K562 (cell line): ENCODE measurements around the gene TMPRSS11B. TPM values are rescaled to one million over a fixed set of nuclear protein-coding genes. Genes with fewer than 3 reads are reported as not detected.

Experiments used
- ATAC-seq: fragments of 200-7000 bp; cut with Tn5 transposase; 3 replicates; pipeline ENCODE4 v1.9.1; 2020; ENCODE audit warnings: moderate library complexity
- BruUV-seq: library from RNA; stranded (reverse); fragments of 400-500 nt; replicated peaks from 2 replicates; lab custom pipeline; 2021; lab: Mats Ljungman, UMichigan
- CTCF ChIA-PET: fragments of 300-600 bp; formaldehyde crosslinking; extraction: SDS; loops from one replicate; lab custom pipeline; 2021; ENCODE audit warnings: low intra/inter-chr PET ratio; lab: Yijun Ruan, JAX
- POLR2A ChIA-PET: fragments of 300-600, 350-650 bp; sonication (Branson Sonifier 250); formaldehyde crosslinking; extraction: SDS; loops from one replicate; lab custom pipeline; 2021; ENCODE audit warnings: antibody characterized with exemption, inconsistent platforms; lab: Yijun Ruan, JAX
- DNase-seq, 4 experiments: peaks; one replicate each; pipeline versions ENCODE4 v3.0.0 to v3.0.0-alpha.2; 2011 to 2018; ENCODE audit warnings: low spot score in 3 of 4, mixed read lengths in 3 of 4; ENCODE audit errors: extremely low read depth in 1 of 4
- FAIRE-seq: peaks from 2 replicates; lab custom pipeline; 2011; peaks lifted over from hg19 to GRCh38; lab: Jason Lieb, UNC
- H2AFZ ChIP-seq: 2 replicates; pipeline ENCODE4 v1.6.0; 2011; ENCODE audit warnings: low read depth, low read length, control low read depth, inconsistent platforms
- H3K27ac ChIP-seq: fragments of 200-600 bp; 3 replicates; pipeline ENCODE4 v1.8.0; 2011; ENCODE audit warnings: low read depth, mild to moderate bottlenecking, control low read depth, inconsistent platforms, low read length, moderate library complexity, mixed read lengths; ENCODE audit errors: extremely low read depth
- H3K27me3 ChIP-seq, 2 experiments: fragments of 300-600 bp in 1 of 2; 2 replicates in 1 of 2; 3 replicates in 1 of 2; pipeline versions ENCODE4 v1.6.0 to v1.8.0; 2011; ENCODE audit warnings: inconsistent platforms in 2 of 2, low read length in 2 of 2, mild to moderate bottlenecking in 1 of 2, mixed read lengths in 1 of 2, moderate library complexity in 1 of 2; ENCODE audit not compliant: control insufficient read depth in 2 of 2, insufficient read depth in 2 of 2
- H3K36me3 ChIP-seq: fragments of 300-600 bp; 3 replicates; pipeline ENCODE4 v1.8.0; 2011; ENCODE audit warnings: mild to moderate bottlenecking, low read length, inconsistent platforms; ENCODE audit not compliant: control insufficient read depth, insufficient read depth
- H3K4me1 ChIP-seq, 2 experiments: fragments of 200-600 bp in 1 of 2; replicated peaks in 1 of 2; 2 replicates in 1 of 2; 3 replicates in 1 of 2; pipeline versions ENCODE4 v1.5.1 to v1.8.0; 2011; ENCODE audit warnings: inconsistent platforms in 2 of 2, low read length in 2 of 2, mild to moderate bottlenecking in 1 of 2, mixed read lengths in 1 of 2, moderate library complexity in 1 of 2; ENCODE audit not compliant: control insufficient read depth in 2 of 2, insufficient read depth in 2 of 2
- H3K4me2 ChIP-seq: 2 replicates; pipeline ENCODE4 v1.6.1; 2011; ENCODE audit warnings: low read length, control low read depth, inconsistent platforms, mixed read lengths; ENCODE audit not compliant: insufficient read depth
- H3K4me3 ChIP-seq: fragments of 200-600 bp; sonication (generic), shearing (Covaris generic); 2 replicates; pipeline ENCODE4 v1.5.1; 2016; ENCODE audit warnings: control low read depth, inconsistent platforms
- H3K79me2 ChIP-seq: fragments of 200-600 bp; 3 replicates; pipeline ENCODE4 v1.8.0; 2011; ENCODE audit warnings: low read length, inconsistent platforms; ENCODE audit not compliant: control insufficient read depth, insufficient read depth
- H3K9ac ChIP-seq, 2 experiments: 2 replicates each; pipeline versions ENCODE4 v1.6.0 to v1.6.1; 2011; ENCODE audit warnings: low read depth in 2 of 2, low read length in 2 of 2, control low read depth in 1 of 2, inconsistent platforms in 1 of 2, mild to moderate bottlenecking in 1 of 2, mixed read lengths in 1 of 2; ENCODE audit not compliant: insufficient read depth in 1 of 2
- H3K9me1 ChIP-seq: one replicate; pipeline ENCODE4 v1.6.0; 2011; ENCODE audit warnings: inconsistent platforms, mild to moderate bottlenecking, low read length, moderate library complexity; ENCODE audit not compliant: control insufficient read depth, insufficient read depth
- H3K9me3 ChIP-seq: replicated peaks from 2 replicates; pipeline ENCODE4 v1.5.1; 2011; ENCODE audit warnings: low read depth, low read length, inconsistent platforms; ENCODE audit not compliant: control insufficient read depth, insufficient read depth
- H4K20me1 ChIP-seq: replicated peaks from 2 replicates; pipeline ENCODE4 v1.6.1; 2011; ENCODE audit warnings: low read length, inconsistent platforms, mixed read lengths; ENCODE audit not compliant: control insufficient read depth, insufficient read depth
- HNRNPH1 ChIP-seq: fragments of 200-400 bp; formaldehyde crosslinking; optimal IDR thresholded peaks from 2 replicates; pipeline ENCODE3; 2017; ENCODE audit warnings: low read depth, mild to moderate bottlenecking, low read length, moderate library complexity
- MTA1 ChIP-seq: fragments of 450-650 bp; IDR thresholded peaks from 2 replicates; pipeline ENCODE4 v1.6.1; 2017; ENCODE audit warnings: borderline replicate concordance
- SETDB1 ChIP-seq: IDR thresholded peaks from one replicate; pipeline ENCODE4 v1.6.1; 2012; ENCODE audit warnings: low read length, control low read depth, inconsistent platforms
- ZNF124 ChIP-seq: sonication (generic); formaldehyde crosslinking; IDR thresholded peaks from 2 replicates; pipeline ENCODE4 v1.8.1; 2022; ENCODE audit warnings: missing genetic modification reagents
- ZNF76 ChIP-seq: fragments of 250-450 bp; sonication (Bioruptor Pico); IDR thresholded peaks from 2 replicates; pipeline ENCODE4 v1.4.0; 2020; ENCODE audit warnings: mild to moderate bottlenecking, moderate library complexity, borderline replicate concordance
- WGBS: fragments of 100-300 bp; shearing (Covaris generic); methylation state at CpG from one replicate; pipeline ENCODE4 v1.1.6; 2016; ENCODE audit warnings: low coverage, mixed read lengths; ENCODE audit not compliant: insufficient coverage; ENCODE audit errors: missing lambda C conversion rate; 5-methylcytosine and 5-hydroxymethylcytosine counted together
- in situ Hi-C: fragments of 300-500 bp; cut with MboI; formaldehyde crosslinking; loops from 4 replicates; pipeline ENCODE4 v1.15.0; 2018; ENCODE audit warnings: inconsistent platforms, mixed read lengths
- intact Hi-C: fragments of 100-400 bp; cut with micrococcal nuclease; formaldehyde crosslinking; loops from 2 replicates; pipeline ENCODE4 v1.14.2; 2022
- polyA plus RNA-seq, 8 experiments: library from polyadenylated mRNA; depleted of rRNA in 4 of 8; stranded (reverse) in 5 of 8; unstranded in 3 of 8; fragments of >200 nt; fragmentation: Nextera tagmentation in 2 of 8; fragmentation: Illumina TruSeq in 1 of 8; extraction: Ambion mirVana in 2 of 8; extraction: Trizol in 1 of 8; gene quantifications; 2 replicates each; pipeline versions ENCODE4 v1.2.1 to v1.2.3, GENCODE V29; 2011 to 2014; ENCODE audit warnings: inconsistent platforms in 1 of 8, missing spikeins in 1 of 8
- total RNA-seq, 7 experiments: library from RNA; depleted of rRNA in 6 of 7; stranded (reverse); fragments of >200 nt in 6 of 7; fragmentation: Illumina TruSeq in 2 of 7; extraction: Trizol in 2 of 7; gene quantifications; 2 replicates each; pipeline versions ENCODE4 v1.2.1 to v1.2.3, GENCODE V29; 2011 to 2021; ENCODE audit warnings: low replicate concordance in 1 of 7
- TF ChIP-seq, protein P1 (sequence below): IDR thresholded peaks from 2 replicates; pipeline ENCODE4 v1.6.1; 2011; ENCODE audit not compliant: insufficient read length; ENCODE audit errors: extremely low read depth
- TF ChIP-seq, protein P2 (sequence below): fragments of 250-450 bp; sonication (Bioruptor Pico); IDR thresholded peaks from 2 replicates; pipeline ENCODE4 v1.5.1; 2021; ENCODE audit warnings: mild to moderate bottlenecking
- TF ChIP-seq, protein P3 (sequence below): fragments of 250-450 bp; sonication (Bioruptor Pico); IDR thresholded peaks from 2 replicates; pipeline ENCODE4 v1.4.0; 2020; ENCODE audit warnings: mild to moderate bottlenecking, moderate library complexity

The TMPRSS11B gene
- total and polyA plus RNA-seq, 9 of the 15 experiments (the other 6 are each of a cell fraction or from before 2014, with no cell fraction given) = 0.03 to 0.07 TPM; not detected in 7

DNA sequence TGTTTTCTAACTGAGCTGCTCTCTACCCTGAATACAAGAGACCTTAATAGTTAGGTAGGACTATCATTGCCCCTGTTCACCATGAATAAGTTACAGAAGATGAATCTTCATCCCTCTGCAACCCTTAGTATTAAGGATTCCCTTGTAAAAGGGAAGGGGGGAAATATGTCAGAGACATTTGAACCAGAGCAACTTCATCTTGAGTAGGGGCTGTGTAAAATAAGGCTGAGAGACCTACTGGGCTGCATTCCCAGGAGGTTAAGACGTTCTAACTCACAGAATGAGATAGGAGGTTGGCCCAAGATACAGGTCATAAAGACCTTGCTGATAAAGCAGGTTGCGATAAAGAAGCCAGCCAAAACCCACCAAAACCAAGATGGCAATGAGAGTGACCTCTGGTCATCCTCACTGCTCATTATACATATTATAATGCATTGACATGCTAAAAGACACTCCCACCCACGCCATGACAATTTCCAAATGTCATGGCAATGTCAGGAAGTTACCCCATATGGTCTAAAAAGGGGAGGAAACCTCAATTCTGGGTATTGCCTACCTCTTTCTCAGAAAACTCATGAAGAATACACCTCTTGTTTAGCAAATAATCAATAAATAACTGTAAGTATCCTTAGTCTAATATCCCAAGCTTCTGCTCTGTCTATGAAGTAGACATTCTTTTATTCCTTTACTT, 19.5 kb upstream of the TMPRSS11B start (continued):
- TF ChIP-seq, protein P1, sequence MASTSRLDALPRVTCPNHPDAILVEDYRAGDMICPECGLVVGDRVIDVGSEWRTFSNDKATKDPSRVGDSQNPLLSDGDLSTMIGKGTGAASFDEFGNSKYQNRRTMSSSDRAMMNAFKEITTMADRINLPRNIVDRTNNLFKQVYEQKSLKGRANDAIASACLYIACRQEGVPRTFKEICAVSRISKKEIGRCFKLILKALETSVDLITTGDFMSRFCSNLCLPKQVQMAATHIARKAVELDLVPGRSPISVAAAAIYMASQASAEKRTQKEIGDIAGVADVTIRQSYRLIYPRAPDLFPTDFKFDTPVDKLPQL = no peak

DNA sequence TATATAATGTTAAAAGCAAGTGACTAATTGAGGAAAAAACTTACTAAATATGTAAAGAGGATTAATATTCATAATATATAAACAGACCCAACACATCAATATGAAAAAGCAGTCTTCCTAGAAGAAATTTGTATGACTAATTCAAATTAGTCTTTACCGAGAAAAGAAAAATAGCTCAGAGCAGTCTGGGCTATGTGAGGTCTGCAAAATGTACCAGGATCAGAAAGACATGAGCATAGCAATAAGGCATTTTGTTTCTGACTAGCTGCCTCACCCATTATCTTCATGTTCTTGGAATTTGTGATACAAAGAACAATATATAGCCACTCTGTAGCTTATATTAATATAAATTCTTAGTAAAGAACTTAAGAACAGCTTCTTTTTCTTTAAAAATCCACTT, 13.7 kb upstream of the TMPRSS11B start:
- H3K9ac ChIP-seq = no peak overlapping the region
- H3K36me3 ChIP-seq = no peaks in the 10 kb centered on the region
- no peaks in the 10 kb centered on the region for H4K20me1 ChIP-seq
- no peaks in the 10 kb centered on the region for H3K9me1 ChIP-seq
- H2AFZ ChIP-seq = no peak overlapping the region
- intact Hi-C loops (loop anchor here (10.0 kb wide), 1 partner anchor 184 kb away; no protein-coding TSS in a partner anchor), in situ Hi-C loops (no loop called here)
- no peaks in the 10 kb centered on the region for H3K79me2 ChIP-seq
- no peak for ATAC-seq
- DNase-seq = no peak
- no peak for TF ChIP-seq ZNF76 (CRISPR knock-in tag)
- TF ChIP-seq ZNF124 = no peak
- no peak for TF ChIP-seq MTA1
- no peak for TF ChIP-seq SETDB1
- no peak for TF ChIP-seq HNRNPH1
- TF ChIP-seq, protein P2, sequence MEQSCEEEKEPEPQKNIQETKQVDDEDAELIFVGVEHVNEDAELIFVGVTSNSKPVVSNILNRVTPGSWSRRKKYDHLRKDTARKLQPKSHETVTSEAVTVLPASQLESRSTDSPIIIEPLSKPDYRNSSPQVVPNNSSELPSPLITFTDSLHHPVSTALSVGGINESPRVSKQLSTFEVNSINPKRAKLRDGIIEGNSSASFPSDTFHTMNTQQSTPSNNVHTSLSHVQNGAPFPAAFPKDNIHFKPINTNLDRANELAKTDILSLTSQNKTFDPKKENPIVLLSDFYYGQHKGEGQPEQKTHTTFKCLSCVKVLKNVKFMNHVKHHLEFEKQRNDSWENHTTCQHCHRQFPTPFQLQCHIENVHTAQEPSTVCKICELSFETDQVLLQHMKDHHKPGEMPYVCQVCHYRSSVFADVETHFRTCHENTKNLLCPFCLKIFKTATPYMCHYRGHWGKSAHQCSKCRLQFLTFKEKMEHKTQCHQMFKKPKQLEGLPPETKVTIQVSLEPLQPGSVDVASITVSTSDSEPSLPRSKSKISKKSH (CRISPR knock-in tag) = no peak
- TF ChIP-seq, protein P3, sequence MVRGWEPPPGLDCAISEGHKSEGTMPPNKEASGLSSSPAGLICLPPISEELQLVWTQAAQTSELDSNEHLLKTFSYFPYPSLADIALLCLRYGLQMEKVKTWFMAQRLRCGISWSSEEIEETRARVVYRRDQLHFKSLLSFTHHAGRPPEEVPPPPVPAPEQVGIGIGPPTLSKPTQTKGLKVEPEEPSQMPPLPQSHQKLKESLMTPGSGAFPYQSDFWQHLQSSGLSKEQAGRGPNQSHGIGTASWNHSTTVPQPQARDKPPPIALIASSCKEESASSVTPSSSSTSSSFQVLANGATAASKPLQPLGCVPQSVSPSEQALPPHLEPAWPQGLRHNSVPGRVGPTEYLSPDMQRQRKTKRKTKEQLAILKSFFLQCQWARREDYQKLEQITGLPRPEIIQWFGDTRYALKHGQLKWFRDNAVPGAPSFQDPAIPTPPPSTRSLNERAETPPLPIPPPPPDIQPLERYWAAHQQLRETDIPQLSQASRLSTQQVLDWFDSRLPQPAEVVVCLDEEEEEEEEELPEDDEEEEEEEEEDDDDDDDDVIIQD = no peak
- no peak overlapping the region for H3K27ac ChIP-seq
- no peak for FAIRE-seq
- no peak overlapping the region for H3K4me3 ChIP-seq
- no TSS peak for BruUV-seq
- H3K27me3 ChIP-seq = no peaks in the 10 kb centered on the region
- WGBS = 50% methylated on average over 1 of the region's 1 CpG
- POLR2A ChIA-PET = no interaction called here
- CTCF ChIA-PET = no interaction called here
- no peak overlapping the region for H3K4me2 ChIP-seq
- peaks cover 0 to 10% of the 10 kb centered on the region in 2 experiments; a peak in 2 of 5 replicates for H3K4me1 ChIP-seq
- no peaks in the 10 kb centered on the region for H3K9me3 ChIP-seq
